HG03039 (cell line): ENCODE data around the gene PLEKHJ1.
"Not testable (repeated sequence)": the region's sequence is repeated elsewhere in the genome, so short reads cannot be mapped to it uniquely, and the experiment has no call there.

Experiments
- ATAC-seq: cut with Tn5 transposase; IDR thresholded peaks from one replicate; pipeline ENCODE4 v1.9.1; 2021; ENCODE audit warnings: mild to moderate bottlenecking, moderate library complexity; ENCODE audit not compliant: unreplicated experiment

PLEKHJ1 gene, protein sequence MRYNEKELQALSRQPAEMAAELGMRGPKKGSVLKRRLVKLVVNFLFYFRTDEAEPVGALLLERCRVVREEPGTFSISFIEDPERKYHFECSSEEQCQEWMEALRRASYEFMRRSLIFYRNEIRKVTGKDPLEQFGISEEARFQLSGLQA

DNA sequence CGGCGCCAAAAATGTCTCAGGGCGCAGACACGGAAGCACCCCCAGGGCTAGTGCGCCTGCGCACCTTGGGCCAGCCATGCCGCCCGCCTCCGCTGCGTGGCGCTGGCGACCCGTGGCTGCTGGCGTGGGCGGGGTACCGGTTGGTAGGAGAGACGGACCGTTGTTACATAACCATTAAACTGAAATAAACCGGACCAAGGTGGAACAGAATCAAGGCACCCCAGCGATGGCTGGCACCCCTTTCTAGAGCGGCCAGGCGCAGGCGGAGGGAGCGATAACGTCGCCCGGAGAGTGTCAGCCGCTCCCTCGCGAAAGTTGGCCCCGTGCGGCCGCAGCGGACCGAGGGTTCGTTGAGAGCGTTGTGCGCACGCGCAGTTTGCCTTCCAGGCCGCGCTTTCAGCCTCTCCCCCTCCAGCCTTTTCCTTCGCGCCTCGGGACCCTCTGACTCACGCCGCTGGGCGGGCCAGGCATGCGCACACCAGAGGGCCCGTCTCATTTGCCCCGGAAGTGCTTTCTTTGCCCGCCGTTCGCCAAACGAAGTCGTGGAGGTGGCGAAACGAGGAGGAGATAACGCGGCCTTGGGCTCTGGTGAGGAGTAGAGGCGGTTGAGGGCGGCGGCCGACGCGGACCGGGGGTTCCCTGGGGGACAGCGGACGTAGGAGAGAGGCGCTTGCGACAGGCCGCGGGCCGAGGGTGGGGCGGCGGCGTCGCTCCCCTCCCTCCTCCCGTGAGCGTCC, at the start of gene PLEKHJ1, which contains the start of gene SF3A2:
Gene PLEKHJ1, minus strand, starts transcription at position 16 of the 737 bp plus-strand sequence. CDS start 81 bp downstream, outside the sequence.
Gene SF3A2, plus strand, starts transcription at position 511 of the 737 bp plus-strand sequence. CDS start 6,595 bp downstream, outside the sequence.
- ATAC-seq = peak; percentile 62

- no peak for ATAC-seq
Observed at GRCh38 chr19:2283835-2284507, 47.8 kb upstream of the PLEKHJ1 start.

- ATAC-seq = no peak
Observed at GRCh38 chr19:2282862-2283237, 46.7 kb upstream of the PLEKHJ1 start.

- ATAC-seq = no peak
Observed at GRCh38 chr19:2282062-2282861, 46.1 kb upstream of the PLEKHJ1 start, which contains the start of gene PEAK3. Gene PEAK3, minus strand, starts transcription at chr19:2282175. Its CDS starts 1,244 bp downstream, at chr19:2280931.

DNA sequence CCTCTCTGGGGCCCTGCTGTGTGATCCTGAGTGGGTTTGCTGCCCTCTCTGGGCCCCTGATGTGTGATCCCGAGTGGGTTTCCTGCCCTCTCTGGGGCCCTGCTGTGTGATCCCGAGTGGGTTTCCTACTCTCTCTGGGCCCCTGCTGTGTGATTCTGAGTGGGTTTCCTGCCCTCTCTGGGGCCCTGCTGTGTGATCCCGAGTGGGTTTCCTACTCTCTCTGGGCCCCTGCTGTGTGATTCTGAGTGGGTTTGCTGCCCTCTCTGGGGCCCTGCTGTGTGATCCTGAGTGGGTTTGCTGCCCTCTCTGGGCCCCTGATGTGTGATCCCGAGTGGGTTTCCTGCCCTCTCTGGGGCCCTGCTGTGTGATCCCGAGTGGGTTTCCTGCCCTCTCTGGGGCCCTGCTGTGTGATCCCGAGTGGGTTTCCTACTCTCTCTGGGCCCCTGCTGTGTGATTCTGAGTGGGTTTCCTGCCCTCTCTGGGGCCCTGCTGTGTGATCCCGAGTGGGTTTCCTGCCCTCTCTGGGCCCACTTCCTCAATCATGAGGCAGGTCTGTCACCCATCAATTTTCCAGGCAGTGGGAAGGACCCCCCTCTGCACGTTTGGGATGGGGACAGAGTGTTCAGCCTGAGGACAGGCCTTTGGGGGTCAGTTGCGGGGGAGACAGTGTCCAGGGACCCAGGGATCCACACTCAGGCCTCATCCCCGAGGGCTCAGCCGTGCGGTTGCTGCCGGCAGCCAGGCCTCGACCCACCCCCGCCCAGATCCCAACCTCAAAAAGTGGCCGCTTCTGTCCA, 45.3 kb upstream of the PLEKHJ1 start:
- ATAC-seq = not testable (repeated sequence)

DNA sequence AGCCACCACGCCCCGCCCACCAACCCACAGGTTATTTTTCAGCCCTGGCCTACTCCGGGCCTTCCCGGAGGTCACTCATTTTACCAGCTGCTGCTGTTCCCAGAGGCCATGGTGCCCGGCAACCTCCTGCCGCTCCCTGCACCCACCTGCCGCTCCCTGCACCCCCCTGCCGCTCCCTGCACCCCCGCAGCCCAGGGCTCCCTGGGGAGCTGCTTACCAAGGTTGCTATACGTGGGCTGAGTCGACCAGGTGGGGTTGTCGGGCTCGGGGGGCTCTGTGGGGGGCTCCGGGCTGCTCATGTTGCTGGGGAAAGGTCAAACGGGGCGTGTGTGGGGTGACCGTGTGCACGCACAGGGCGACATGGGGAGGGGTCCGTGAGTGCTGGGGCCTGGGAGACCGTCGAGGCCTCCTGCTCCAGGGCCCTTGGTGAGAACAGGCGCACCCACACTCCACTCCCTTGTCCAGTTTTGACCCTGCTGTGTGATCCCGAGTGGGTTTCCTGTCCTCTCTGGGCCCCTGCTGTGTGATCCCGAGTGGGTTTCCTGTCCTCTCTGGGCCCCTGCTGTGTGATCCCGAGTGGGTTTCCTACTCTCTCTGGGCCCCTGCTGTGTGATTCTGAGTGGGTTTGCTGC, 44.6 kb upstream of the PLEKHJ1 start:
- ATAC-seq = no peak

GRCh38 chr19:2278459-2279158, 42.5 kb upstream of the PLEKHJ1 start:
- ATAC-seq = no peak

DNA sequence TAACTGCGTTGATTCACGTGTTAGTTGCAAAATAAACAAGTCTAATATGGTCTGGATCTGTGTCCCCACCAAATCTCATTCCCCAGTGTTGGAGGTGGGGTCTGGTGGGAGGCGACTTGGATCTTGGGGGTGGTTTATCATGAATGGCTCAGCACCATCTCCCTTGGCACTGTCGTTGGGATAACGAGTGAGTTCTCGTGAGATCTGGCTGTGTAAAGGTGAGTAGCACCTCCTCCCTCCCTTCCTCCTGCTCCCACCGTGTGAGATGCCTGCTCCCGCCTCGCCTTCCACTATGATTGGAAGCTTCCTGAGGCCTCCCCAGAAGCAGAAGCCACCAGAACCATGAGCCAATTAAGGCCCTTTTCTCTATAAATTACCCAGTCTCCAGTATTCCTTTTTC, 41.0 kb upstream of the PLEKHJ1 start:
- ATAC-seq = no peak

GRCh38 chr19:2276429-2276986, 40.4 kb upstream of the PLEKHJ1 start:
- ATAC-seq = no peak

GRCh38 chr19:2275588-2276428, 39.7 kb upstream of the PLEKHJ1 start:
- no peak for ATAC-seq

DNA sequence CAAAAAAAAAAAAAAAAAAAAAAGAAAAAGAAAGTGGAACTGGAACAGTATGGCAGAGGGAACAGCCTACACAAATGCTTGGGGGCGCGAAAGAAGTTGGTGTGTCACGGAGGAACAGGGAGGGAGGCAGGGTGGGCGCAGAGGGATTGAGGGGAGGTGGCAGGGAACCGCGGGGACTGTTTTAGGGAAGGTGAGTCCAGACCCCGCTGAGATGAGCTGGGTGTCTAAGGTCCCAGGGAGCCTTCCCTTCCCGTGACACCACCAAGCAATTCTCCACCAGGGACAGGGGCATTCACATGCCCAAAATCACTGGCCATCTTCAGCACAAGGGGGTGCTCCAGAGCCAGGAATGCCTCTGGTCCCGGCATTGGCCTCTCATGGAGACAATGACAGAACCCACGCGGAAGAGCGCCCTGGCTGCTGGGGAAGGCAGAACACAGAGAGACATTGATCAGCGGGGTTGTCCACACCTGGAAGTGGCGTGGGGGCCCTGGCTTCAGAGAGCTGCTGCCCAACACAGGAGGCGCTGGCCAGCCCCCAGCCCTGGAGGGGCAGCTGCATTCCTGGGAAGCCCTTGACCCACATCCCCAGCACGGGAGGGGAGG, 38.9 kb upstream of the PLEKHJ1 start:
- no peak for ATAC-seq

- no peak for ATAC-seq
Observed at GRCh38 chr19:2274185-2274711, 38.1 kb upstream of the PLEKHJ1 start.

DNA sequence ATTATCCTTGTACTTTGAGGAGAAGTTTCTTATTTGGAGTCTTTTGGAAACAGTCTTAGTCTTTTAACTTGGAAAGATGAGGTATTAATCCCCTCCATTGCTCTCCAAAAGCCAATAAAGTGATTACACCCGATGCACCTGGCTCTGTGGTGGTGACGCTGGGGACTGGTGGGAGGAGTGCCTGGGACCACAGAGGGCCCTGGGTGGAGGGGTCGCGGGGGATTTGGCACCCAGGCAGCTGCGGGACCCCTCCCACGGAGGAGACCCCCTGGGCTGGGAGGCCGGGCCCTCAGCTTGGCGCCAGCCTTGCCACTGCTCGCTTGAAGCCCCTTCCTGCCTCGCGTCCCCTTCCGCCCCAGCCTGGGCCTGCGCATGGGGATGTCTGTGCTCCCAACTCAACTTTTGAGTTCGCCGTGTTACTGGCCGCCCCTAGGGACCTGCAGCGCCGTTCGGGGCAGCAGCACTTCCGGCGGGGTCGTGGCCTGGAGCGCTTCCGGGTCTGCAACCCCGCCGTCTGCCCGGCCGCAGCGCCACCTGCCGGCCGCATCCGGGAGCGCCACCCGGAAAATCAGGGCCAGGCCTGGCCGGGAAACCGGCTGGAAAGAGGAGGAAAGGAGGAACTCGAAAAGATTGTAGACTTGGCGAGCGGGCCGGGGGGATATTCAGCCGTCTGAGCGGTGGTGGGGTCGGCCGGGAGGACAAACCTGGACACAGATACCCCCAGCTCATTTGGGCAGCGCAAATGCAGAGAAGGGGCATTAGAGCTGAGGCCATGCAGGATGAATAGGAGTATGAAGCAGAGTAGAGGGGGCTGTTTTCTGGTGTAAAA, 37.4 kb upstream of the PLEKHJ1 start:
- ATAC-seq = no peak

- no peak for ATAC-seq
Observed at GRCh38 chr19:2271234-2272103, 35.3 kb upstream of the PLEKHJ1 start.

DNA sequence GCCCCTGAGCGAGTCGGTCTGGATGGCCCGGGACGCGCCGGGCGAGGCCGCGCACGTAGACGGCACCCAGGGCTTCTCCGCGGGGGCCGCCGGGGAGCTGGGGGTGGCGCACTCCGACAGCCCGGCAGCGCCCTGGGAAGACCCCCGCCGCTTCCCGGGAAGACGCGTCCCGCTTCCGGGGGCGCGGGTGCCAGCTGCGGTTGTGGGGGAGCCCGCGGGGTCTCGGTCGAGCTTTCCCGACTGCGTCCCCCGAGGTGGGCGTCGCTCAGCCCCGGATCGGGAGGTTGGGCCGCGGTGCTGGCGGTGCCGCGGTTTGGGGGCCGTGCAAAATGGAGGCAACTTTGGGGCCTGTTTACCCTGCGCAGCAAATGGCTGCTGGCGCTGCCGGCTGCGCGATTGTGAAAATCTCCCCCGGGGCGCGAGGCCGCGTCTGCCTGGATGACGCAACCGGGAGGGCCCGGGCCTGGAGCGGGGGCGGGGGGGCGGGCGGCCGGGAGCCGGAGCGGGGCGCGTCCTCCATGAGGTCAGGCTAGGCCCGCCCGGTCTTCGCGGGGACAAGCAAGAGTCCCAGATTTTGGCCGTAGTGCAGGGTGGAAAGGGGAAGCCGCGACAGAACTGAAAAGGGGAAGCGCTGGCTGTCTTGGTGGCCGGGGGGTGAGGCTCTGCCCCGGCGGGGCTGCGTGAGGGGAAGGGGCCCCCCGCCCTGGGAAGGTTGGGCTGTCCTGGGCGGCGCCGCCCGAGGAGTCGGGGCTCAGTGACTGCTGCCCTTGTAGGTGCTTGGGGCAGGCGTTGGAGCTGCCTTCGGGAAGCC, 34.5 kb upstream of the PLEKHJ1 start:
- ATAC-seq = no peak
